ENCODE results near the gene CPLX1.
A peak's percentile ranks its signal among the peaks of the same experiment; 100 is the strongest.
"Not testable (repeated sequence)": the region's sequence is repeated elsewhere in the genome, so short reads cannot be mapped to it uniquely, and the experiment has no call there.

The CPLX1 gene

DNA sequence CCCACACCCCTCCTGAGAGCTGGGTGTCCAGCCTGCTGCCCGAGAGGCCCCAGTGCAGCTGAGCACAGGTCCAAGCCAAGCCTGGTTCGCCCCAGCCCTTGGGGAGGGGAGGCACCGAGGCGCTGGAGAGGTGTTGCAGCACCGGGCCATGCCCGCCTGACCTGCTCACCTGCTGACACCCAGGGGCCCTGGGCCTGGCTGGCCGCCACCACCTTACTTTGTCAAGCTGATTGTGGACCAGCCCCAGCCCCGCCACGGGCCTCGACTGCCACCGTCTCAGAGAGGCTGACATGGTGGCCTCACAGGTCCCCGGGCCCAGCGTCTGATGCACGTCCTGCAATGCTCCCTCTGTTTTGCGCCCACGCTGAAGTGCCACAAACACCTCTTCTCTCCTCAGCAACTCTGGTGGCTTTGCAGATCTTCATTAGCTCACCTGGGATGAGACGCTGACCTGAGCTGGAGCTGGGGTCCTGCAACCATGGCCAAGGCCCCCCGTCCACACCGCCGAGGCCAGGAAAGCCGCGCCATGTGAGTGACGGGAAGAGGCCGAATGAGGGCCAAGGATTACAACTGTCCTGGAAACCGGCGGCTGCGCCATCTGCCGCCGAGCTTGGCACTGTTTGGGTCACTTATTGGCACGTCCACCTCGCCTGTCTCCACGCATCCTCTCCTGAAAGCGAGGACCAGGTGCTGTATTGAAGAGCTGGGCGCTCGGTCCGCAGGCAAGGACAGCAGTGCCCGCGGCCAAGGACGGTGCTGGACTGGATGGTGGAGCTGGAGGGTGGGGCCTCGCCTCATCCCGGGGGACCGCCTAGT lies 7.6 kb downstream of the CPLX1 start:
- no peak for DNase-seq

DNA sequence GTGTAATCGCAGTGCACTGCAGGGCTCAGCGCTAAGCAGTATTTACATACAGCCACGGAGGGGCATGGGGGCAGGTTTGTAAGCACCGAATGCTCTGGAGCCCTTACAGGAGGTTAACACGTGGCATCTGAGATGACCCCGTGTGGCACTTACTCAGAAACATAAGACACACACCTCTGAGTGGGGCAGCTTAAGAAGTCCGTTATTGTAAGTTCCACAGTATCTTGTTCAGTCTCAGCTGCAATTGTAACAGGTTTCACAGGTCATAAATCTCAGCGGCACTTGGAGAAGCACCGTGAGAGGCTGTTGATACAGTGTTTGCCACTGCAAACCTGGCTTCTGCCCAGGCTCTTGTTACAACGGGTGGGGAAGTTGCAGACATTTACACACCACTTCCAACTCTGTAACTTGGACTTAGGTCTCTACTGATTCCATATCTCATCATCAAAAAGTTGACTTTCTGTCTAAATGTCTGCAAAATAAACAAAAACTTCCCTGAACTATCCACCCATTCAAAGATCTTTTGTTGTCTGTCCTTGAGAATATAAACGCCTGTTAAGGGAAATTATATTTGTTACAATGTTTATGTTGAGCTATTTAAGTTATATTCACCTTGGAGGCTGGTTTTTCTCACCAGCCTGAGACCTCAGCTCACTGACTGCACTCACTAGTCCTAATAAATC lies 10.3 kb downstream of the CPLX1 start:
- DNase-seq: peak; percentile 24

DNA sequence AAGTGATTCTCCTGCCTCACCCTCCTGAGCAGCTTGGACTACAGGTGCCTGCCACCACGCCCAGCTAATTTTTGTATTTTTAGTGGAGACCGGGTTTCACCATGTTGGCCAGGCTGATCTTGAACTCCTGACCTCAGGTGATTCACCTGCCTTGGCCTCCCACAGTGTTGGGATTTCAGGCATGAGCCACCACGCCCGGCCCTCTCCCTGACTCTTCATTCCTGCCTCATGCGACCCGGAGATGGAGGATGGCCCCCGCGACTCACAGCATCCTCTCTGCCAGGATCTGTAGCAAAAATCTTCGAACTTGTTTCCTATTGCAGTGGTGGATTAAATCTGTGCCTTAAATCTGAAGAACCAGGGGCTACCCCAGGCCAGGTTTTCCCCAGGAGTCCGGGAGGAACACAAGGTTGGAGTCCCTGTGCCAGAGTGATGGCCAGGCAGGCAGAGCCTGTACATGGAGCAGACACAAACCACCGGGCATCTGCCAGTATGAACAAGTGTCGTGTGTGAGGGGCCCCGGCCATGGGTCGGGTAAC lies 11.5 kb downstream of the CPLX1 start:
- no peak for DNase-seq

DNA sequence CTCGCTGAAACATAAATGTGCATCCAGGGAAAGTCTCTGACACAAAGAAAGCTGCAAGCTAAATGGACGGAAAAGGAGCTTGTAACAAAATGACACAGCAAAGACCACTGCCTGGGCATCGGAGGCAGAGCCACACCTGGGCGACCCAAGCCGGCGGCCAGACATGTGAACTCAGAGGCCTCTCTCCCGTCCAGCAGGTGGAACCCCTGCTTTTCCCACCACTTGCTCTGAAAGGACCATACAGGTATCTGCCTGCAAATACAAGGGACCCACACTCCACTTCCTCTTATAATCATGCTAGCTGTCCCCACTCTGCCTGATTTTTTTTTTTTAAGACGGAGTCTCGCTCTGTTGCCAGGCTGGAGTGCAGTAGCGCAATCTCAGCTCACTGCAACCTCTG lies 12.0 kb downstream of the CPLX1 start:
- DNase-seq: no peak

DNA sequence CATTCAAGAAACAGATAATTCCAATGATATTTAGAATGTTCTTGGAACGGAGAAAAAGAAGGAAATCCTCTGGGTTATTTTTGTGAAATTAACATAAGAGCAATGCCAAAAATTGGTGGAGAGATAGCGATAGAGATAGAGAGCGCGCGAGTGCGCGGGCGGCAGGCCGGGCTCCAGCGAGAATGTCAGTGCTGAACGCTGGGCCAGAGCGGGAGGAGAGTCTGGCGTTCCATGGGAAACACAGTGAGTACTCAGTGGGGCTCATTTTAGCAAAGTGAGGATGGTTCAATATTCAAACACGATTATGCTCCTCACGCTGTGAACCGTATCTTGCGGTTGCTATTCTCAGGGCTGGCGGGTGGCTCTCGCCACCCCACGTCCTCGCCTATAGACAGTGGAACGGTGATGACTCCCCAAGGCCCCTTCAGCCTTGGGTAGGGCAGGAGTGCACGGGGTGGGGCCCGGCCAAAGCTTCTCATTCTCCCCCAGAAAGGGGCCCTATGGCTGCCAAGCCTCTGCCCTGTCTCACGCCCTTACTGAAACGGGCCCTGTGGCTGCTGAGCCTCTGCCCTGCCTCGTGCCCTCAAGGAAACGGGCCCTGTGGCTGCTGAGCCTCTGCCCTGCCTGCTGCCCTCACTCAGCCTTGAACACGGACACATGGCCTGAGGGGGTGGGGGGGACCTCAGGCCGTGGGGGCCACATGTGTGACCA lies 16.9 kb downstream of the CPLX1 start:
- DNase-seq: no peak

DNA sequence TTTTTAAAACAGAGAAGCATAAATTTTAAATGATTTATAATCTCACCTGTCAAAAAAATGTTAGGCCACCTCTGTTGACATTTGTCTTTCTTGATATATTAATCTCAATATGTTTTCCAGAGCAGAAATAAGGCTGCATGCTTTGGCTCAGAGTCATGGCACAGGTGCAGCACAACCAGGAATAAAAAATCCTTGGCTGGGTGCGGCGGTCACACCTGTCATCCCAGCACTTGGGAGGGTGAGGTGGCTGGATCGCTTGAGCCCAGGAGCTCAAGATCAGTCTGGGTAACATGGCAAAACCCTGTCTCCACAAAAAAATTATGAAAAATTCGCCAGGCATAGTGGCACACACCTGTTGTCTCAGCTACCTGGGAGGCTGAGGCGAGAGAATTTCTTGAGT lies 18.1 kb downstream of the CPLX1 start:
- DNase-seq: no peak

DNA sequence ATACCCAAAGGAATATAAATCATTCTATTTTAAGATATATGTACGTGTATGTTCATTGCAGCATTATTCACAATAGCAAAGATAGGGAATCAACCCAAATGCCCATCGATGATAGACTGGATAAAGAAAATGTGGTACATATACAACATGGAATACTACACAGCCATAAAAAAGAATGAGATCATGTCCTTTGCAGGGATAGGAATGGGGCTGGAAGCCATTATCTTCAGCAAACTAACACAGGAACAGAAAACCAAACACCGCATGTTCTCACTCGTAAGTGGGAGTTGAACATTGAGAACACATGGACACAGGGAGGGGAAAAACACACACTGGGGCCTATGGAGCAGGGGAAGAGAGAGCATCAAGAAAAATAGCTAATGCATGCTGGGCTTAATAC lies 18.9 kb downstream of the CPLX1 start:
- DNase-seq: not testable (repeated sequence)

DNA sequence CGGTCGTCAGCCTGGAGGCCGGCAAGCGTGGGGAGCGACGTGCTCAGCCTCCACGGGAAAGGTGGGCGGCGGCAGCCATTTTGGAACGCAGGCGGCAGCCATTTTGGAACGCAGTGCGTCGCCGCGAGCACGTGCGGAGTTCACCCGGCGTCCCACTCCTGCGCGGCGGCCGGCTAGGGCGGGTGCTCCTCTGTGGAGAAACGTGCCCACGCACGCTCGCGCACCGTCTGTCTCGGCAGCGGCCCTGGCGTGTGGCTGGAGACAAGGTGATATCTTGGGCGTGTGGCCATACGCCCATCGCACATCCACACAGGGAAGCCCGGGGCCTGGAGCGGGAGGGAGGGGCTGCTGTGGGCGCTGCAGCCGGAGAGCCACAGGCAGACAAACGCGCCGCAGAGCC lies 21.1 kb downstream of the CPLX1 start:
- no peak for DNase-seq

DNA sequence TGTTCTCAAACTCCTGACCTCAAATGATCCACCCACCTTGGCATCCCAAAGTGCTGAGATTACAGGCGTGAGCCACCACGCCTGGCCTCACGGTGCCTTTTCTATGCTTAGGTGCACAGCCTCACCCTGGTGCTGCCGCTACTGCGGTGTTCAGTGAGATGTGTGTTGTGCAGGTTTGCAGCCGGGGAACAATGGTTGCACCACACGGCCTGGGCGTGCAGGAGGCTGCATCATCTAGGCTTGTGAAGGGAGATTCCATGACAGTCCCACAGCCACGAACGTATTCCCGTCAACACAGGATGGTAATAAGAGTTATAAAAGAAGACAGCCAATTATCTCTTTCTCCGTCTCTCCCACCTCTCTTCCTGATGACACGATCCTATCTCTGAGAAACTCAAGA lies 22.0 kb downstream of the CPLX1 start:
- no peak for DNase-seq

DNA sequence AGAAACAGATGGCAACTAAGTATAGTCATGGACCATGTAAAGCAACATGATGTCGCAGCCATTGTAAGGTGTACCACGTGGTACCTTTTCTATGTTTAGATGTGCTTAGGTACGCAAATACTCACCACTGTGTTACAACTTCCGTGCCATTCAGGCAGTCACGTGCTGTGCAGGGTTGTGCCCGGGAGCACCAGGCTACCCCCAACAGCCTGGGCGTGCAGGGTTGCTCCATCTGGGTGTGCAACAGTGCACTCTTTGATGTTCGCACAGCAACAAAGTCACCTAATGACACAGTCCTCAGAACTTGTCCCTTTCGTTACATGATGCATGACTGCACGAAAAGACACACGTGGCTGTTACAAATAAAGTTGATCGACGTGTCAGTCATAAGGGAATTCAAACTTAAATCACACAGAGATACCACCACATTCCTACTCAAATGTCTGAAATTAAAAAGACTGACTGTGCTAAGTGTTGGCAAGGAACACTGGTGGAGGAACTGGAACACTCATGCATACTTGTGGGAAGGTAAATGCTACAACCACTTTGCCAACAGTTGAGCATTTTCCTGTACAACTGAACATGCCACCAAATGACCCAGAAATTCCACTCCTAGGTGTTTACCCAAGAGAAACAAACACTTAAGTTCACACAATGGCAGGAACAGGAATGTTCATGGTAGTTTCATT lies 24.3 kb downstream of the CPLX1 start:
- DNase-seq: no peak

DNA sequence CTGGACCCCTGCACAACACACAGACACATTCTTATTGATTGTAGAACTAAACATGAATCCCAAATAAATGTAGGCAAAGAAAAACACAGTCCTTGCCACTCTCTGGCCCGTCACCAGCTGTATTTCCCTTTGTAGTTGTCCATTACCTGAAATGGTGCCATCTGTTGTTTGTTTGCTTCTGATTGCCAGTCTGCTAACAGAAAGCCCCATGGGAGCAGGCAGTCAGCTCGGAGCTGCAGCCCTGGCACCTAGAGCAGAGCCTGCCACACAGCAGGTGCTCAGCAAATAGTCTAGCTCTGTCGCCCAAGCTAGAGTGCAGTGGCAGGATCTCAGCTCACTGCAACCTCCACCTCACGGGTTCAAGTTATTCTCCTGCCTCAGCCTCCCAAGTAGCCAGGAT lies 28.9 kb downstream of the CPLX1 start:
- DNase-seq: peak; percentile 60

DNA sequence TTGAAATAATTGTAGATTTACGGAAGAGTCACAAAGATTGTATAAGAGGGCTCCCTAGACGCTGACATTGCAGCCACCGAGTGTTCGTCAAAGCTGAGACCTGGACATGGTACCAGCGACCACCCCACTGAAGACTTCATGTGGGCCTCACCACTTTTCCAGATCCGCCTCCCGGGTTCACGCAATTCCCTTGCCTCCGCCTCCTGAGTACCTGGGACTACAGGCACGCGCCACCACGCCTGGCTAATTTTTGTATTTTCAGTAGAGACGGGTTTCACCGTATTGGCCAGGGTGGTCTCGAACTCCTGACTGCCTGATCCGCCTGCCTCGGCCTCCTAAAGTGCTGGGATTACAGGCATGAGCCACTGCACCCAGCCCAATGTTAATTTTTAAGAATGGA lies 29.7 kb downstream of the CPLX1 start:
- no peak for DNase-seq

DNA sequence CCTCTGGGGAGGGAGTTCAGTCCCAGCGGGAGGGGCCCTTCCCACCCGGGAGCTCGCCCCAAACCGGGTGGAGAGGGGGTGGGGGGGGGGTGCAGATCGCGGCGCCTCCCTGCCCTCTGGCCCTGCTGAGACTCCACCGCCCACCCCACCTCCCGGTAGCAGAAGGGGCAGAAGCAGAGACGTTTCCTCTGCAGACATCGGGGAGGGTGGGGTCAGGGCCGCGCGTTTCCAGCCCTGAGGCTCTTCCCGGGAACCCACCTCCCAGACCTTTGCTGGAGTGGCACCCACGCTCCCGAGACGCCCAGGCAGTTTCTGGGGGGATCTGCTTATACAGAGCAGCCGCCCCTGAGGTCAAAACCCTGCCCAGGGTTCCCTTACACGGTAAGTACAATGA lies 30.2 kb downstream of the CPLX1 start:
- DNase-seq: no peak

DNA sequence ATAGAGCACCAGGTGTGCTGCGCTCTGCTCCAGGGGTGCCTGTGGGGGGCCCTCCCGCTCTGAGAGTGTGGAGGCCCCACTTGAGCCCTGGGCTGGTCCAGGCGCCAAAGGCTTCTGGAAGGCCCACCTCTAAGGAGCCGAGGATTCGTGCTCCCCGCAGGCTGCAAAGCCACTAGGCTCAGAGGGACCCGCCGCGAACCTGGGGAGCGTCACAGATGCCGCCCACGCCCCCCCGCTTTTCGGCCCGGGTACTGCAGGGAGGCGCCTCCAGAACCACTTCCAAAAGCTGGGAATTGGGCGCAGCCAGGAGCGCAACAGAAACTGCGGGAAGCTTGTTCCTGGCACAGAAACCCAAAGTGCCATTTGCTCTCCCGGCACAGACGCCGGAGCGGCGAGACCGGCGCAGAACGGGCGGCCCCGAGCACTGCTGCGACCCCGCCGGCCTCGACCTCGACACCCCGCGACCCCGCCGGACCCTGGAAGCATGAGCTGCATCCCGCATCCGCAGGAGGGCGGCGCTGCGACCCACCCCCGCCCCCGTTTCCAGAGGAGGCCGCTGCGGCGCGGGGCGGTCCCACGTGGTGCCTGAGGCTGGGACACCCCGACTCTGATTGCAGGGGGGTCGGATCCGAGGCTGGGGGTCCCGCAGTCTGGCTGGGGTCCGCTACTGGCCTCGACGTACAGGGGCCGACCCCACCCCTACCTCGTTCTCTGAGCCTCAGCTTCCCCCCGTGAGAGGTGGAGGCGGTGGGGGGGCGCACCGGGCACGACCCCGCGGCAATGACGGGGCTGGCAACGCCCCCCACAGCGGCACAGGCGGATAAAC lies 30.8 kb downstream of the CPLX1 start:
- DNase-seq: no peak

DNA sequence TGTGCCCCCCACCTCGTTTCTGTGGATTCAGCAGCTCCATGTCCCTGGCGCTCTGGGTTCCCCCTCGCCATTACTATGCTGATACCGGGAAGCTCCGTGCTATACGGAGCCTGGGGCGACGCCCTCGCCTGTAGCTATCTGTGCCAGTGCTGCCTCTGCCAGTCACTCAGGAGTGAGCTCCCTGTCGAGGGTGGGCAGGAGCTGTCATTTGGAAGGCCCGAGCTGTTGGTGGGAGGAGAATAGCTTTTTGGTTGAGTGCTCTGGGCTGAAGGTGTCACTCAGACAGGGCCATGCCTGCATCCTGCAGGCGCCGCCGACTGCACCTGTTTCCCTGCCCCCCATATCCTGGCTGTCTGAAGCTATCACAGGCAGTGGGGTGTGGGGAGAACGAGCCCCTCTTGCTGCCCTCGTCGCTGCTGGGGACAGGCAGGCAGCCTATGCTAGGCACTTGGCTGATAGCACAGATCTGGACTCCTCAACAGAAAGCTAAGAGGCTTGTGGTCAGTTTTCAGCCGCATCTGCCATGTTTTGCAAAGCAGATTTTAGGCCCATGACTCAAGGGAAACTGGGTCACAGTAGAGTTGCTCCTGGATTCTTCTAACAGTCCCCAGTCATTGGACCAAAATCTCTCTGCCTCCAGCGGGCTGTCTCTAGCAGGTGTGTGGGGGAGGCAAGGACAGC lies 31.8 kb downstream of the CPLX1 start:
- no peak for DNase-seq

DNA sequence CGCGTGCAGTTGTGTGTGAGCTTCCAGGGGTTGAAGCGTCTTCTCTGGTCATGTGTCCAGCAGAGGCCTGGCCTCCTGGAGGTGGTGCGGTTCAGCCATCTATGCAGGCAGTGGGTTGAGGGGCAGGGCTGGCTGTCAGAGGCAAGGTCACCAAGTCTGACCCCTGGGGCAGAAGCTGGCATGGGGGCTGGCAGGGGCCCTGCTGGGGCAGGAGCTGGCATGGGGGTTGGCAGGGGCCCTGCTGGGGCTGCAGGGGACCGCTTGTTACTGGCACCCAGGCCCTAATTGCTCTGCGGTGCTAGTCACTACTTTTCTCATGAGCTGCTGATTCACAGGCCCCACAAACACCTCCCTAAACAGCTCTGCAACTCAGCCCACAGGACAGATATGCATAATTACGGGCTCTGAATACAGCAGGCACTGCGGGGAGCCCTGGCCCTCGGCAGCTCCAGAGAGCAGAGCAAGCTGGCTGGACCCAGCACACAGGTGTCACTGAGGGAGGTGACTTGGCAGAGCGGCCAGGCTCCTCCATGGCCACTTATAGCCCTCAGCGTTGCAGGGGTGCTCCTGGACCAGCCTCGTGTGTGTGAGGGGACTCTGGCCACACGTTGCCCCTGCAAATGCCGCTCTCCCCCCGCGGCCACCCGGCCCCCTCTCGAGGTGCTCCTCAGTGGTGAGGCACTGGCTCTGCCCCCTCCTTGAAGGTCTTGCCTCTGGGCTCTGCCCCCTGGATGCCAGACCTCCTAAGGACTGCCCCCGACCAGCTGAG lies 32.7 kb downstream of the CPLX1 start:
- no peak for DNase-seq

DNA sequence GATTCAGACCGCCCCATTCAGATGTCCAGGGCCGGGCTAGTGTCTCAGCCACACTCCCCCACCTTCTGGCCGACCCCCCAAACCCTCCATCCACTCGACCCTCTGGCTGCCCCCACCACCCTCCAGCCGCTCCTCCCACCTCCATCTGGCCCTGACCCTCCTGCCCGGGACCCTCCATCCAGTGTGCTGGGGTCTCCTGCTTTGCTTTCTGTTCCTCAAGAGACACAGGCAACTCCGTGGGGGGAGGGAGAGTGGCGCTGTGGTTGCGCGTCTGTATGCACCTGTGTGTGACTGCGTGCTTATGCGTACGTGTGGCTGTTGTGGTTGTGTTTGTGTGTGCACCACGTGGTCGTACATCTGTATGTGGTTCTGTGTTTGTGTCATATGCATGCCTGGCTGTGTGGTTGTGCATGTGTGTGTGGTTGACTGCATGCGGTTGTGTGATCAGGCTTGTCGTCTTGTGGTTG lies 33.3 kb downstream of the CPLX1 start:
- DNase-seq: no peak

DNA sequence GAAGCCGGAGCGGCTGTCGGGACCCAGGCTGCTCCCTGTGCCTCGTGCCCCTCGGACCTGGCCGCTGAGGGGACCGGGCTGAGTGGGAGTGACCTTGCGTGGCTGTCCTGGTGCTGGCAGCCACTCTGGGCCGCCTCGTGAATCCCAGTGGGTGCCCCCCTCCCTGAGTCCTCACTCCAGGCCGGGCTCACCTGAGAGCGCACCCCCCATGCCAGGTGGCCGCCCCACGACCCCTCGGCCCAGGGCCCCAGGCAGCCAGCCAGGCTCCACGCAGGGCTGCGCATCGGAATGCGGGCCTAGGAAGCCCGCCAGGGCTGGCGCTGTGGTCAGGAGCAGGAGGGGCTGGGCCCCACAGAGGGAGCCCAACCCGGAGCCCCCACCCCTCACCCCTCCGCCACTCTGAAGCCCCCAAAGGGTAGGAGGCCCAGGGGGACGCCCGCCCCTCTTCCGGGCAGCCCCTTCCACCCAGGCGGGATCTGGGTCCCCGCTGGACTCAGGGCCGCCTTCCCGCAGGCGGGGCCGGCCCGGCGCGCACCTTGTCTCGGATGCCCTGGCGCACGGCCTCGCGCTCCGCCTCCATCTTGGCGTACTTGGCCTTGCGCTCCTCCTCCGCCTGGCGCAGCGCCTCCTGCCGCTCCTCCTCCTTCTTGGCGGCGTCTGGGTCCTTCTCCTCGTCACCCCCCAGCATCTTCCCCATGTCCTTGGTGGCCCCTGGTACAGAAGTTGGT lies 33.9 kb downstream of the CPLX1 start:
- no peak for DNase-seq

DNA sequence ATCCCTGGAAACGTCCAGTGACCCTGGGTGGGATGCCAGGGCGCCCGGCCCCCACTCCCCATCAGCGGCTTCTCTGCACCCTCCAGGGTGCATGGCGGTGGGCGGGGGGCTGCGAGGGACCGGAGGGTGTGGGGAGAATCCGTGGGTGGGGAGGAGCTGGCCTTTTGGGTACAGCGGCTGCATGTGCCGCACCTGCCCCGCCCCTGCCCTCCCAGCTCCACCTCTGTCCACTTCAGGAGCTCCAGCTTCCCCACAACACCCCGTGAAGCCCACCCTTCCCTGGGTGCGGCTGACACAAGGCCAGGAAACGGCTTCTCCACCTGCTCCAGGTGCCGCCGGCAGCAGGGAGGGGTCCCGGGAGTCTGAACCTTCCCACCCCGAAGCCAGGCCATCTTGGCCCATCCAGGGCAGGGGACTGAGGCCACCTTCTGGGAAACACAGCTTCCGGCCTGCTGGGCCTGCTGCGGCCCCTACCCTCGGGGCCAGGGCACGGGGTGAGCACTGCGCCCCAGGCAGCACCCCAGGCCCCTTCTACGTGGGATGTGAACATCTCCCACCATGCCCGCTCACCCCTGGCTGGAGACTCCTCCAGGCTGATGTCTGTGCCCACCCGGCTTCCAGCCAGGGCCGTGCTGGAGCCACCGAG lies 34.6 kb downstream of the CPLX1 start:
- no peak for DNase-seq

DNA sequence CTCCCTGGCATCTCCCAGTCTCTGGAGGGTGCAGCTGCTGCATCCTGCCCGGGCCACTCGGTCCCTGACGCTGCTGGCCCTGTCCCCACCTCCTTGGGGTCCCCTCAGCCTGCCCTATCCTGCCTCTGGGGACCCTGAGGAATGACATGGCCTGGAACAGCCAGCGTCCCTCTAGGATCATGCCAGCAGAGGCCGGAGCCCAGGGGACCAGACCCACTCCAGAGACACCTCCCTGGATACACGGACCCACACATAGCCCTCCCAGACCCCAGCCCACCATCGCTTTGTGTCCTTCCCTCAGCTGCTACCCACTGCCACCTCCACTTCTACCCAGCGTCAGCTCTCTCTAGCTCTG lies 35.5 kb downstream of the CPLX1 start:
- no peak for DNase-seq

All from NCI-H1436 treated with DMSO at 0.1 percent for 48 hours (cell line).